Panc1 (cell line): ENCODE measurements around the gene TCF7. TPM values are rescaled to one million over a fixed set of nuclear protein-coding genes. Genes with fewer than 3 reads are reported as not detected.

Source experiments
- ATAC-seq: fragments of 200-7000 bp; cut with Tn5 transposase; 2 replicates; pipeline ENCODE4 v1.9.1; 2020; ENCODE audit warnings: mild to moderate bottlenecking, moderate library complexity
- BruUV-seq: library from RNA; stranded (reverse); fragments of 400-500 nt; replicated peaks from 2 replicates; lab custom pipeline; 2021; lab: Mats Ljungman, UMichigan
- CTCF ChIA-PET: fragments of 300-600 bp; sonication (Branson Sonifier 250); formaldehyde crosslinking; loops from one replicate; lab custom pipeline; 2022; ENCODE audit warnings: antibody characterized with exemption; lab: Charles Lee
- POLR2A ChIA-PET: fragments of 300-600 bp; sonication (Branson Sonifier 250); formaldehyde crosslinking; loops from one replicate; lab custom pipeline; 2022; ENCODE audit warnings: antibody characterized with exemption; lab: Charles Lee
- DNase-seq: peaks from one replicate; pipeline ENCODE4 v3.0.0-alpha.2; 2010; ENCODE audit warnings: low read depth, low spot score
- H3K27ac ChIP-seq: 2 replicates; pipeline ENCODE4 v1.5.1; 2011; ENCODE audit warnings: mild to moderate bottlenecking, low read length, inconsistent platforms
- H3K27me3 ChIP-seq: fragments of 200-500 bp; sonication (Bioruptor generic); 2 replicates; pipeline ENCODE4 v1.6.0; 2014; ENCODE audit warnings: low read length, inconsistent platforms; ENCODE audit not compliant: control insufficient read depth, insufficient read depth
- H3K36me3 ChIP-seq: fragments of 200-500 bp; sonication (Bioruptor generic); 2 replicates; pipeline ENCODE4 v1.5.1; 2014; ENCODE audit warnings: inconsistent platforms, mild to moderate bottlenecking, low read length, moderate library complexity; ENCODE audit not compliant: control insufficient read depth, insufficient read depth
- H3K4me1 ChIP-seq: 2 replicates; pipeline ENCODE4 v1.5.1; 2011; ENCODE audit warnings: inconsistent platforms, mild to moderate bottlenecking, low read length, moderate library complexity; ENCODE audit not compliant: control insufficient read depth, insufficient read depth
- H3K4me3 ChIP-seq, 2 experiments: 2 replicates each; pipeline ENCODE4 v1.5.1; 2011 to 2012; ENCODE audit warnings: low read depth in 2 of 2, low read length in 2 of 2, mild to moderate bottlenecking in 2 of 2, inconsistent platforms in 1 of 2, moderate library complexity in 1 of 2
- H3K9me3 ChIP-seq: fragments of 200-500 bp; sonication (Bioruptor generic); 2 replicates; pipeline ENCODE4 v1.5.1; 2014; ENCODE audit warnings: low read depth, mild to moderate bottlenecking, inconsistent platforms, low read length, moderate library complexity; ENCODE audit not compliant: control insufficient read depth, insufficient read depth
- CTCF ChIP-seq: fragments of 450-650 bp; IDR thresholded peaks from 2 replicates; pipeline ENCODE4 v1.5.1; 2017; ENCODE audit warnings: mild to moderate bottlenecking
- POLR2AphosphoS5 ChIP-seq: IDR thresholded peaks from 2 replicates; pipeline ENCODE4 v1.6.1; 2012; ENCODE audit warnings: mild to moderate bottlenecking, low read depth, low read length, moderate library complexity
- REST ChIP-seq, 2 experiments: IDR thresholded peaks; 2 replicates each; pipeline ENCODE4 v1.6.1; 2011 to 2012; ENCODE audit warnings: low read depth in 2 of 2, control low read depth in 1 of 2, low read length in 1 of 2, mild to moderate bottlenecking in 1 of 2, moderate library complexity in 1 of 2; ENCODE audit not compliant: insufficient read depth in 1 of 2
- SIN3A ChIP-seq: IDR thresholded peaks from 2 replicates; pipeline ENCODE4 v1.6.1; 2012; ENCODE audit warnings: low read depth, mild to moderate bottlenecking, low read length, moderate library complexity, borderline replicate concordance; ENCODE audit not compliant: insufficient read depth
- TCF7L2 ChIP-seq: IDR thresholded peaks from 2 replicates; pipeline ENCODE4 v1.6.1; 2011; ENCODE audit warnings: mild to moderate bottlenecking, low read depth, low read length, inconsistent platforms
- in situ Hi-C: cut with HindIII; loops from 2 replicates; pipeline ENCODE4 v1.10.0; 2016; ENCODE audit warnings: low sequenced_read_pairs, low pct_unique_long_range_greater_than_20kb
- intact Hi-C: fragments of 100-400 bp; cut with micrococcal nuclease; formaldehyde crosslinking; loops from one replicate; pipeline ENCODE4 v1.10.0; 2022; ENCODE audit not compliant: unreplicated experiment
- total RNA-seq: library from RNA; stranded (reverse); gene quantifications from one replicate; pipeline ENCODE4 v1.2.1, GENCODE V29; 2021; ENCODE audit not compliant: unreplicated experiment

TCF7 gene
- total RNA-seq, 1 experiment from 2014 or later: 24.0 TPM

DNA sequence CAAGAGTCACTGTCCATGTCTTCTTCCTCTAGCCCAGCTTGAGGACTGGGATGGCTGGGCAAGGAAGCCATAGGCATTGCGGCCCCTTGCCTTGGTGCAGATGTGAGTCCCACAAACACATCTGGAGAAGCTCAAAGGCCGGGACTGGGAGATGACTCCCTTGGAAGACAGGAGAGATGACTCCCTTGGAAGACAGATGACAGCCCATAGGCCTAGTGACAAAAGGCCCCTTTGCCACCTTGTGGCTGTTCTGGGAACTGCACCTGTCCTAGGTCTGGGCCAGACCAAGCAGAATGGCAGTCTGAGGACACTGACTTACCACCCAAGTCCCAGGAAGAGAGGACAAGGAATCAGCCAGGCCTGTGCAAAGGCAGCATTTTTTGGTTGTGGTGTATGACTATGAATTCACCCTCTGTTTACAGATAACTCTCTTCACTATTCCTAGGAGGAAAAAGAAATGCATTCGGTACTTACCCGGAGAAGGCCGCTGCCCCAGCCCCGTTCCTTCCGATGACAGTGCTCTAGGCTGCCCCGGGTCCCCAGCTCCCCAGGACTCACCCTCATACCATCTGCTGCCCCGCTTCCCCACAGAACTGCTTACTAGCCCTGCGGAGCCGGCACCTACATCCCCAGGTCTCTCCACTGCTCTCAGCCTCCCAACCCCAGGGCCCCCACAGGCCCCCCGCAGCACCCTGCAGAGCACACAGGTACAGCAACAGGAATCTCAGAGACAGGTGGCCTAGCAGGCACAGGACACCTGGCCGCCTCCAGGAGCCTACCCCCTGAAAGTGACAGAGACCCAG is 31.5 kb downstream of the TCF7 start:
- Histone ChIP-seq H3K4me3 (no peak overlapping the region), H3K27me3 (no peaks in the 10 kb centered on the region), H3K4me1 (peaks cover 6% of the 10 kb centered on the region), H3K27ac (no peak overlapping the region), H3K9me3 (no peaks in the 10 kb centered on the region), H3K36me3 (peaks cover 4% of the 10 kb centered on the region; the same call in 1 of the 2 replicates)
- POLR2A ChIA-PET: no interaction called here
- in situ Hi-C loops (no loop called here), intact Hi-C loops (no loop called here)
- CTCF ChIA-PET: interaction anchor here (1.3 to 2.2 kb wide), 2 partner anchors 106 kb away, joined by 3 to 14 read pairs; no protein-coding TSS in a partner anchor
- peak; percentile 69 for DNase-seq
- no TSS peak for BruUV-seq
- ATAC-seq: peak; percentile 88
- TF ChIP-seq SIN3A (no peak), CTCF (peak; percentile 90)

DNA sequence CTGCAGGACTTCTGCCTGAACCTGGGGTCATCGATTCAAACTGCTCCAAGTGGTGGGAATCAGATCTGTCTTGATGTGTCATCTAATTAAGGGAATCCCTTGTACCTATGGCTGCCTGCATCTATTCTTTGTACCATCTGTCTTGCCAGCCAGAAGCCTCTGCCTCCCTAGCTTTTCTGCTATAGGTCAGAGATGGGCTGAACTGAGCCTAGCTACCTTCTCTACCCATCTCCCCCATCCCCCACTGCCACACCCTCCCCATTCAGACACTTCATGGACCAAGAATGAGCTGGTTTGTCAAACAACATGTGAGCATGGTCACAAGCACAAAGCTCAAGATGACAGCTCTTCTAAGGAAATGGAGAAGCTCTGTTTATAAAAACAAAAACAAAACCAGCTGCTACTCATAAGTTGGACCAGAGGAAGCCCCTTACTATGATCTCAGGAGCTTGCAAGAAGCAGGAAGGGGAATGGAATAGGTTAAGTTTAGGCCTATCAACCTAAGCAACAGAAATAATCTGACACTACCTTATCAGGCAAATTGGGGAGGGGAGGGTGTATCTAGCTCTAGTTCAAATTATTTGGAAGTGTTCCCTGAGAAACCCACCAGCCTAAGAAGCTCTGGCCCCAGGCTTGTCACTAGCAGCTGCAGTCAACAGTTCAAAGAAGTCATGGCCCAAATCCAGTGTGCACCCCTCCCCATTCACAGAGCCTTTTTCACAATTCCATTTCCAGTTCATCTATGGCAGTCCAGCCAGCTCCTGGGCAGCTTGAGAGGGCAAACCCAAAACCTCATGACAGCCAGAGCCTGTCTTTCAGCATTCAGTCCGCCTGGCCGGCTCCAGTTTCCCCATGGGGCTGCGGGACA is 32.4 kb downstream of the TCF7 start:
- TF ChIP-seq TCF7L2 (no peak), POLR2AphosphoS5 (no peak), SIN3A (no peak), REST (IDR thresholded peaks at IDR 0.05; ENCODE audit: insufficient read depth in 1 of 2, low read depth in 2 of 2, low read length in 1 of 2) (no peak), CTCF (no peak)
- BruUV-seq: TSS peak; percentile 85
- ChIA-PET POLR2A (interaction anchor here (0.7 to 0.8 kb wide), 2 partner anchors 39 to 105 kb away, joined by 3 to 14 read pairs; no protein-coding TSS in a partner anchor), CTCF (interaction anchor here (0.6 to 2.2 kb wide), 2 partner anchors 107 to 582 kb away, joined by 5 to 14 read pairs; no protein-coding TSS in a partner anchor)
- Histone ChIP-seq H3K4me1 (peaks cover 3% of the 10 kb centered on the region; the same call in 1 of the 2 replicates), H3K4me3 (no peak overlapping the region), H3K9me3 (no peaks in the 10 kb centered on the region), H3K36me3 (peaks cover 10% of the 10 kb centered on the region), H3K27me3 (no peaks in the 10 kb centered on the region), H3K27ac (no peak overlapping the region)
- ATAC-seq (no peak), DNase-seq (no peak)
- intact Hi-C loops: no loop called here
- in situ Hi-C loops: no loop called here
